Left kidney (tissue), 2 donors: ENCODE data around the gene GFRA1. TPM values are rescaled to one million over a fixed set of nuclear protein-coding genes. Genes with fewer than 3 reads are reported as not detected.
A peak's percentile ranks its signal among the peaks of the same experiment; 100 is the strongest.

ENCODE experiments used
- DNase-seq: peaks from one replicate; pipeline ENCODE4 v3.0.0-alpha.2; 2013
- polyA plus RNA-seq: library from polyadenylated mRNA; unstranded; fragments of 120-200 nt; gene quantifications from one replicate; pipeline ENCODE4 v1.2.1, GENCODE V29; 2013; ENCODE audit not compliant: insufficient read length

The GFRA1 gene
- polyA plus RNA-seq, 1 donor: 29.8 TPM

- no peak for DNase-seq
Measured at GRCh38 chr10:116029826-116030225, 243.2 kb downstream of the GFRA1 start.

- DNase-seq: no peak
Measured at GRCh38 chr10:116027355-116027754, 245.7 kb downstream of the GFRA1 start.

- DNase-seq: no peak
Measured at GRCh38 chr10:116026725-116027124, 246.3 kb downstream of the GFRA1 start.

GRCh38 chr10:116026315-116026714, 246.7 kb downstream of the GFRA1 start:
- no peak for DNase-seq

- no peak for DNase-seq
Measured at GRCh38 chr10:116024271-116024878, 248.6 kb downstream of the GFRA1 start.

- DNase-seq: no peak
Measured at GRCh38 chr10:116017405-116017804, 255.6 kb downstream of the GFRA1 start.

GRCh38 chr10:116015583-116016333, 257.2 kb downstream of the GFRA1 start:
- DNase-seq: no peak

GRCh38 chr10:116014871-116015582, 258.0 kb downstream of the GFRA1 start:
- peak; percentile 69 for DNase-seq

GRCh38 chr10:116014326-116014725, 258.7 kb downstream of the GFRA1 start:
- DNase-seq: no peak

- no peak for DNase-seq
Measured at GRCh38 chr10:116011929-116012328, 261.1 kb downstream of the GFRA1 start.

- no peak for DNase-seq
Measured at GRCh38 chr10:116007256-116007891, 265.6 kb downstream of the GFRA1 start.

Other genes starting within 250 kb of the GFRA1 start
- gene CCDC172, start 51.2 kb upstream of the GFRA1 start, polyA plus RNA-seq: not detected
- not detected for gene PNLIPRP3, start 154.6 kb upstream of the GFRA1 start, polyA plus RNA-seq